DOHH2 (cell line): Measurements from ENCODE around the gene MAT1A.

ENCODE experiments used
- H3F3A ChIP-seq: fragments of 200-600 bp; sonication (generic), shearing (Covaris generic); 2 replicates; pipeline ENCODE4 v1.6.0; 2016; ENCODE audit warnings: antibody characterized with exemption, mild to moderate bottlenecking; ENCODE audit not compliant: control insufficient read depth, insufficient read depth
- H3K27ac ChIP-seq: fragments of 200-600 bp; sonication (generic); 2 replicates; pipeline ENCODE4 v1.5.1; 2014; ENCODE audit warnings: low read depth, mild to moderate bottlenecking, low read length, moderate library complexity
- H3K27me3 ChIP-seq: fragments of 200-600 bp; sonication (generic); 2 replicates; pipeline ENCODE4 v1.6.1; 2014; ENCODE audit warnings: mild to moderate bottlenecking, low read length, mixed read lengths; ENCODE audit not compliant: control insufficient read depth
- H3K36me3 ChIP-seq: fragments of 200-600 bp; sonication (generic); 2 replicates; pipeline ENCODE4 v1.6.1; 2014; ENCODE audit warnings: mild to moderate bottlenecking, low read length, moderate library complexity, mixed read lengths; ENCODE audit not compliant: control insufficient read depth
- H3K4me1 ChIP-seq: fragments of 200-600 bp; sonication (generic); 2 replicates; pipeline ENCODE4 v1.6.1; 2014; ENCODE audit warnings: mild to moderate bottlenecking, low read length, mixed read lengths; ENCODE audit not compliant: control insufficient read depth
- H3K4me2 ChIP-seq: fragments of 200-600 bp; sonication (generic); 2 replicates; pipeline ENCODE4 v1.6.0; 2014; ENCODE audit warnings: mild to moderate bottlenecking, low read length, moderate library complexity
- H3K4me3 ChIP-seq: fragments of 200-600 bp; sonication (generic); 2 replicates; pipeline ENCODE4 v1.5.1; 2014; ENCODE audit warnings: mild to moderate bottlenecking, low read length, mixed read lengths
- H3K79me2 ChIP-seq: fragments of 200-600 bp; sonication (generic); 2 replicates; pipeline ENCODE4 v1.6.1; 2014; ENCODE audit warnings: mild to moderate bottlenecking, low read length, mixed read lengths; ENCODE audit not compliant: control insufficient read depth
- H3K9me2 ChIP-seq: fragments of 200-600 bp; sonication (generic); replicated peaks from 2 replicates; pipeline ENCODE4 v1.6.1; 2014; ENCODE audit warnings: mild to moderate bottlenecking, low read length, mixed read lengths; ENCODE audit not compliant: control insufficient read depth
- H3K9me3 ChIP-seq: fragments of 200-600 bp; sonication (generic); 2 replicates; pipeline ENCODE4 v1.6.1; 2014; ENCODE audit warnings: antibody characterized with exemption, low read length, mixed read lengths; ENCODE audit not compliant: control insufficient read depth, insufficient read depth
- H4K20me1 ChIP-seq: fragments of 200-600 bp; sonication (generic); 2 replicates; pipeline ENCODE4 v1.6.0; 2014; ENCODE audit warnings: low read depth, mild to moderate bottlenecking, antibody characterized with exemption, low read length, moderate library complexity; ENCODE audit not compliant: control insufficient read depth, insufficient read depth
- CTCF ChIP-seq: fragments of 200-600 bp; sonication (generic); IDR thresholded peaks from one replicate; pipeline ENCODE4 v1.5.1; 2014; ENCODE audit warnings: antibody characterized with exemption, mild to moderate bottlenecking, low read depth, low read length; ENCODE audit not compliant: poor library complexity, severe bottlenecking
- EZH2phosphoT487 ChIP-seq: fragments of 200-600 bp; sonication (generic); IDR thresholded peaks from 2 replicates; pipeline ENCODE4 v1.6.1; 2017; ENCODE audit warnings: borderline replicate concordance, mild to moderate bottlenecking, antibody characterized with exemption, low read length, moderate library complexity, mixed read lengths

MAT1A gene

GRCh38 chr10:80289451-80290287 is at the start of gene MAT1A:
Gene MAT1A (minus strand): TSS chr10:80289658. CDS start chr10:80289423, 235 bp downstream.
- H3K27ac ChIP-seq = no peak within 1 kb of the TSS
- no peak within 1 kb of the TSS for H3K4me2 ChIP-seq
- no peaks in the 10 kb centered on the region for H4K20me1 ChIP-seq
- H3K4me3 ChIP-seq = no peak within 1 kb of the TSS
- H3K79me2 ChIP-seq = no peaks in the 10 kb centered on the region
- no peaks in the 10 kb centered on the region for H3F3A ChIP-seq
- no peaks in the 10 kb centered on the region for H3K4me1 ChIP-seq
- TF ChIP-seq EZH2phosphoT487 (no peak), CTCF (no peak)
- no peaks in the 10 kb centered on the region for H3K9me2 ChIP-seq
- H3K9me3 ChIP-seq = no peaks in the 10 kb centered on the region
- H3K27me3 ChIP-seq = no peaks in the 10 kb centered on the region
- H3K36me3 ChIP-seq = no peaks in the 10 kb centered on the region

GRCh38 chr10:80333983-80334382 is 44.5 kb upstream of the MAT1A start:
- no peak overlapping the region for H3K27ac ChIP-seq
- H3K4me3 ChIP-seq = no peak overlapping the region
- TF ChIP-seq EZH2phosphoT487 (no peak), CTCF (no peak)
- H3K27me3 ChIP-seq = peaks cover 12% of the 10 kb centered on the region; the same call in 1 of the 2 replicates
- H3K9me2 ChIP-seq = no peaks in the 10 kb centered on the region
- no peaks in the 10 kb centered on the region for H3K79me2 ChIP-seq
- no peaks in the 10 kb centered on the region for H3K9me3 ChIP-seq
- no peaks in the 10 kb centered on the region for H3K36me3 ChIP-seq
- H3F3A ChIP-seq = no peaks in the 10 kb centered on the region
- H4K20me1 ChIP-seq = no peaks in the 10 kb centered on the region
- H3K4me1 ChIP-seq = no peaks in the 10 kb centered on the region
- H3K4me2 ChIP-seq = no peak overlapping the region

- Histone ChIP-seq H4K20me1 (no peaks in the 10 kb centered on the region), H3K4me1 (no peaks in the 10 kb centered on the region), H3F3A (no peaks in the 10 kb centered on the region), H3K27me3 (peaks cover 12% of the 10 kb centered on the region), H3K9me2 (no peaks in the 10 kb centered on the region), H3K79me2 (no peaks in the 10 kb centered on the region), H3K36me3 (no peaks in the 10 kb centered on the region), H3K4me3 (no peak overlapping the region), H3K27ac (no peak overlapping the region), H3K4me2 (no peak overlapping the region), H3K9me3 (no peaks in the 10 kb centered on the region)
- TF ChIP-seq EZH2phosphoT487 = no peak
- no peak for TF ChIP-seq CTCF
Measured at GRCh38 chr10:80324891-80325364, 35.5 kb upstream of the MAT1A start.
